Neural crest cell (in vitro differentiated cells): Measurements from ENCODE around the gene CCDC69. TPM values are rescaled to one million over a fixed set of nuclear protein-coding genes. Genes with fewer than 3 reads are reported as not detected.

ENCODE experiments used
- DNase-seq: peaks from one replicate; pipeline ENCODE4 v3.0.0; 2021; ENCODE audit warnings: low read depth, mixed read lengths, low spot score
- H3K27ac Mint-ChIP-seq: one replicate; pipeline ENCODE4 v1.8.0; 2021; ENCODE audit warnings: mild to moderate bottlenecking, mixed read lengths; ENCODE audit not compliant: unreplicated experiment
- H3K27me3 Mint-ChIP-seq: 2 replicates; pipeline ENCODE4 v1.8.0; 2021; ENCODE audit warnings: low read depth, mild to moderate bottlenecking, mixed read lengths
- H3K36me3 Mint-ChIP-seq: 2 replicates; pipeline ENCODE4 v1.8.0; 2021; ENCODE audit warnings: low read depth, mild to moderate bottlenecking, mixed read lengths
- H3K4me1 Mint-ChIP-seq: 2 replicates; pipeline ENCODE4 v1.8.0; 2021; ENCODE audit warnings: mixed read lengths
- H3K4me3 Mint-ChIP-seq: one replicate; pipeline ENCODE4 v1.8.0; 2021; ENCODE audit warnings: mild to moderate bottlenecking, mixed read lengths
- H3K9me3 Mint-ChIP-seq: 2 replicates; pipeline ENCODE4 v1.8.0; 2021; ENCODE audit warnings: mixed read lengths
- CTCF ChIP-seq: fragments of 200-600 bp; sonication (generic); conservative IDR thresholded peaks from 2 replicates; pipeline ENCODE4 v1.5.0; 2021; ENCODE audit warnings: antibody characterized with exemption, mild to moderate bottlenecking
- total RNA-seq: library from RNA; stranded (reverse); gene quantifications from 2 replicates; pipeline ENCODE4 v1.2.1, GENCODE V29; 2021

CCDC69 gene
- total RNA-seq, 1 donor from 2014 or later: 1.7 TPM

GRCh38 chr5:151138114-151138513, 85.8 kb downstream of the CCDC69 start:
- H3K27me3 Mint-ChIP-seq: no peaks in the 10 kb centered on the region
- H3K9me3 Mint-ChIP-seq: no peaks in the 10 kb centered on the region
- H3K36me3 Mint-ChIP-seq: peaks cover 18% of the 10 kb centered on the region
- no peak overlapping the region for H3K4me3 Mint-ChIP-seq
- H3K4me1 Mint-ChIP-seq: no peaks in the 10 kb centered on the region
- no peak for DNase-seq
- TF ChIP-seq CTCF: no peak
- H3K27ac Mint-ChIP-seq: no peak overlapping the region

- no peak overlapping the region for H3K4me3 Mint-ChIP-seq
- no peaks in the 10 kb centered on the region for H3K9me3 Mint-ChIP-seq
- DNase-seq: no peak
- H3K27ac Mint-ChIP-seq: no peak overlapping the region
- peaks cover 20% of the 10 kb centered on the region for H3K36me3 Mint-ChIP-seq
- no peaks in the 10 kb centered on the region for H3K4me1 Mint-ChIP-seq
- H3K27me3 Mint-ChIP-seq: no peaks in the 10 kb centered on the region
- no peak for TF ChIP-seq CTCF
These were observed 86.6 kb downstream of the CCDC69 start for GRCh38 chr5:151137067-151137825.

- Mint-ChIP-seq H3K4me3 (no peak overlapping the region), H3K4me1 (peaks cover 4% of the 10 kb centered on the region), H3K27me3 (no peaks in the 10 kb centered on the region), H3K27ac (no peak overlapping the region), H3K9me3 (no peaks in the 10 kb centered on the region), H3K36me3 (peaks cover 25% of the 10 kb centered on the region)
- no peak for DNase-seq
- TF ChIP-seq CTCF: no peak
These were observed 89.7 kb downstream of the CCDC69 start for GRCh38 chr5:151134228-151134627.

- H3K36me3 Mint-ChIP-seq: peaks cover 26% of the 10 kb centered on the region
These were observed 90.9 kb downstream of the CCDC69 start for GRCh38 chr5:151132963-151133362.

More at GRCh38 chr5:151132963-151133362, 90.9 kb downstream of the CCDC69 start:
- no peak for TF ChIP-seq CTCF
- H3K27me3 Mint-ChIP-seq: no peaks in the 10 kb centered on the region
- no peak overlapping the region for H3K4me3 Mint-ChIP-seq
- peaks cover 4% of the 10 kb centered on the region for H3K4me1 Mint-ChIP-seq
- H3K27ac Mint-ChIP-seq: no peak overlapping the region
- H3K9me3 Mint-ChIP-seq: no peaks in the 10 kb centered on the region
- DNase-seq: no peak

Other genes starting within 250 kb of the CCDC69 start
- gene GPX3, start 203.5 kb downstream of the CCDC69 start, total RNA-seq: 4.6 and 4.8 TPM in 2 replicates
- gene TNIP1, start 143.1 kb downstream of the CCDC69 start, total RNA-seq: 34.6 and 37.1 TPM in 2 replicates
- gene ANXA6, start 66.3 kb downstream of the CCDC69 start, total RNA-seq: 142 and 151 TPM in 2 replicates
- 25.5 and 27.6 TPM in 2 replicates for gene GM2A, start 29.1 kb upstream of the CCDC69 start, total RNA-seq
- not detected in 2 replicates for gene SLC36A3, start 79.7 kb upstream of the CCDC69 start, total RNA-seq
- not detected in 2 replicates for gene SLC36A2, start 123.5 kb upstream of the CCDC69 start, total RNA-seq
- 19.3 and 21.7 TPM in 2 replicates for gene SLC36A1, start 223.5 kb upstream of the CCDC69 start, total RNA-seq